Stimulated activated CD8-positive, alpha-beta memory T cell treated with anti-CD3 and anti-CD28 coated beads, Interleukin-12 subunit alpha, Interleukin-12 subunit beta, amount 100 ng/mL, for 1 hour (primary cell): ENCODE data around the gene MBOAT7.
"Not testable (repeated sequence)": the region's sequence is repeated elsewhere in the genome, so short reads cannot be mapped to it uniquely, and the experiment has no call there.

Experiments
- DNase-seq: peaks from one replicate; pipeline ENCODE4 v3.0.0-alpha.2; 2020; ENCODE audit warnings: low read depth

The MBOAT7 gene

GRCh38 chr19:54209058-54209810 lies 19.9 kb upstream of the MBOAT7 start:
- DNase-seq = no peak

- no peak for DNase-seq
Measured at GRCh38 chr19:54208784-54209057, 19.3 kb upstream of the MBOAT7 start.

- no peak for DNase-seq
Measured at GRCh38 chr19:54207983-54208783, 18.8 kb upstream of the MBOAT7 start.

- no peak for DNase-seq
Measured at GRCh38 chr19:54207676-54207982, 18.2 kb upstream of the MBOAT7 start.

- DNase-seq = not testable (repeated sequence)
Measured at GRCh38 chr19:54207193-54207592, 17.8 kb upstream of the MBOAT7 start.

- no peak for DNase-seq
Measured at GRCh38 chr19:54206831-54207177, 17.4 kb upstream of the MBOAT7 start.

GRCh38 chr19:54206030-54206830 lies 16.9 kb upstream of the MBOAT7 start:
- DNase-seq = no peak

- DNase-seq = no peak
Measured at GRCh38 chr19:54204767-54205468, 15.5 kb upstream of the MBOAT7 start.

- DNase-seq = no peak
Measured at GRCh38 chr19:54203151-54203611, 13.8 kb upstream of the MBOAT7 start.

- no peak for DNase-seq
Measured at GRCh38 chr19:54201980-54202379, 12.6 kb upstream of the MBOAT7 start.

- DNase-seq = no peak
Measured at GRCh38 chr19:54201172-54201701, 11.9 kb upstream of the MBOAT7 start.

GRCh38 chr19:54199401-54199800 lies 10.0 kb upstream of the MBOAT7 start:
- DNase-seq = no peak

- DNase-seq = no peak
Measured at GRCh38 chr19:54197121-54197520, 7.7 kb upstream of the MBOAT7 start.

- DNase-seq = no peak
Measured at GRCh38 chr19:54196536-54196935, 7.2 kb upstream of the MBOAT7 start.

GRCh38 chr19:54194463-54194862 lies 5.1 kb upstream of the MBOAT7 start:
- not testable (repeated sequence) for DNase-seq

GRCh38 chr19:54193011-54193410 lies 3.6 kb upstream of the MBOAT7 start:
- DNase-seq = no peak

GRCh38 chr19:54191811-54192453 lies 2.6 kb upstream of the MBOAT7 start:
- DNase-seq = no peak

GRCh38 chr19:54191011-54191810 lies 1.8 kb upstream of the MBOAT7 start, which contains the start of gene TSEN34:
TSS of gene TSEN34 (plus strand) at chr19:54191308. CDS start at chr19:54191365, 57 bp downstream.
- DNase-seq = peak; percentile 75

GRCh38 chr19:54190503-54191010 lies 1.2 kb upstream of the MBOAT7 start:
- DNase-seq = peak; percentile 100

- DNase-seq = peak; percentile 100
Measured at GRCh38 chr19:54189735-54190502, 539 bp upstream of the MBOAT7 start.
